Stimulated activated CD4-positive, alpha-beta T cell treated with anti-CD3 and anti-CD28 coated beads, Interleukin-4, amount 100 ng/mL, for 24 hours (primary cell): ENCODE measurements around the gene NPR1.
"Not testable (repeated sequence)": the region's sequence is repeated elsewhere in the genome, so short reads cannot be mapped to it uniquely, and the experiment has no call there.

ENCODE experiments used
- DNase-seq: peaks from one replicate; pipeline ENCODE4 v3.0.0-alpha.2; 2020

The NPR1 gene

GRCh38 chr1:153651771-153652170, 26.7 kb upstream of the NPR1 start:
- no peak for DNase-seq

GRCh38 chr1:153652805-153653500, 25.5 kb upstream of the NPR1 start:
- DNase-seq = no peak

GRCh38 chr1:153655333-153655732, 23.2 kb upstream of the NPR1 start:
- DNase-seq = no peak

- DNase-seq = peak; percentile 92
Measured at GRCh38 chr1:153658400-153659174, 19.9 kb upstream of the NPR1 start, which contains the start of gene SNAPIN. Gene SNAPIN, plus strand, starts transcription at chr1:153658703. Its CDS starts 41 bp downstream, at chr1:153658744.

GRCh38 chr1:153659175-153659534, 19.3 kb upstream of the NPR1 start:
- DNase-seq = no peak

GRCh38 chr1:153659656-153660055, 18.8 kb upstream of the NPR1 start:
- no peak for DNase-seq

- DNase-seq = no peak
Measured at GRCh38 chr1:153661111-153661708, 17.3 kb upstream of the NPR1 start.

- no peak for DNase-seq
Measured at GRCh38 chr1:153662269-153662668, 16.2 kb upstream of the NPR1 start.

GRCh38 chr1:153663211-153663610, 15.3 kb upstream of the NPR1 start:
- DNase-seq = no peak

- no peak for DNase-seq
Measured at GRCh38 chr1:153667439-153667838, 11.0 kb upstream of the NPR1 start.

- DNase-seq = not testable (repeated sequence)
Measured at GRCh38 chr1:153668672-153669071, 9.8 kb upstream of the NPR1 start.

- DNase-seq = no peak
Measured at GRCh38 chr1:153669606-153670005, 8.9 kb upstream of the NPR1 start.

- DNase-seq = no peak
Measured at GRCh38 chr1:153670257-153670858, 8.1 kb upstream of the NPR1 start.

GRCh38 chr1:153670859-153671627, 7.4 kb upstream of the NPR1 start, which contains the start of gene ILF2:
Gene ILF2, minus strand, starts transcription at chr1:153670993. Its CDS starts 71 bp downstream, at chr1:153670922.
- peak; percentile 98 for DNase-seq

- DNase-seq = peak; percentile 59
Measured at GRCh38 chr1:153671628-153672353, 6.7 kb upstream of the NPR1 start.

- no peak for DNase-seq
Measured at GRCh38 chr1:153673511-153673910, 5.0 kb upstream of the NPR1 start.

GRCh38 chr1:153677718-153678518, 570 bp upstream of the NPR1 start:
- DNase-seq = peak; percentile 52

- DNase-seq = no peak
Measured at GRCh38 chr1:153679337-153680119, 1.0 kb downstream of the NPR1 start.

- no peak for DNase-seq
Measured at GRCh38 chr1:153680120-153680403, 1.6 kb downstream of the NPR1 start.

GRCh38 chr1:153682730-153683129, 4.2 kb downstream of the NPR1 start:
- no peak for DNase-seq
